ENCODE results near the gene PTPRD. TPM values are rescaled to one million over a fixed set of nuclear protein-coding genes. Genes with fewer than 3 reads are reported as not detected.

The PTPRD gene
- total RNA-seq, 2 experiments from 2014 or later: not detected

GRCh38 chr9:8782237-8782636 lies 1830.6 kb downstream of the PTPRD start:
- Mint-ChIP-seq H3K4me1 (ENCODE audit: low read depth) (no peaks in the 10 kb centered on the region), H3K4me3 (no peak overlapping the region), H3K27me3 (ENCODE audit: low read depth) (no peaks in the 10 kb centered on the region), H3K27ac (no peak overlapping the region), H3K9me3 (no peaks in the 10 kb centered on the region), H3K36me3 (ENCODE audit: low read depth) (no peaks in the 10 kb centered on the region)
- intact Hi-C loops (cut with micrococcal nuclease): no loop called here
- CTCF ChIA-PET: interaction anchor here (0.5 kb wide), 1 partner anchor 1160 kb away, joined by 3 read pairs; no protein-coding TSS in a partner anchor
- DNase-seq: no peak

- no peak for DNase-seq
- H3K4me3 Mint-ChIP-seq: no peak overlapping the region
- no peak overlapping the region for H3K27ac Mint-ChIP-seq
- no peaks in the 10 kb centered on the region for H3K9me3 Mint-ChIP-seq
- H3K4me1 Mint-ChIP-seq (ENCODE audit: low read depth): no peaks in the 10 kb centered on the region
- H3K27me3 Mint-ChIP-seq (ENCODE audit: low read depth): no peaks in the 10 kb centered on the region
- H3K36me3 Mint-ChIP-seq (ENCODE audit: low read depth): no peaks in the 10 kb centered on the region
- CTCF ChIA-PET: interaction anchor here (0.5 kb wide), 1 partner anchor 1161 kb away, joined by 3 read pairs; no protein-coding TSS in a partner anchor
- intact Hi-C loops (cut with micrococcal nuclease): no loop called here
Observed at GRCh38 chr9:8781458-8781857, 1831.3 kb downstream of the PTPRD start.

GRCh38 chr9:8780386-8780785 lies 1832.4 kb downstream of the PTPRD start:
- Mint-ChIP-seq H3K4me1 (ENCODE audit: low read depth) (no peaks in the 10 kb centered on the region), H3K4me3 (no peak overlapping the region), H3K27ac (no peak overlapping the region), H3K27me3 (ENCODE audit: low read depth) (no peaks in the 10 kb centered on the region), H3K36me3 (ENCODE audit: low read depth) (no peaks in the 10 kb centered on the region), H3K9me3 (no peaks in the 10 kb centered on the region)
- intact Hi-C loops (cut with micrococcal nuclease): no loop called here
- DNase-seq: no peak
- CTCF ChIA-PET: no interaction called here

GRCh38 chr9:8779478-8779877 lies 1833.3 kb downstream of the PTPRD start:
- Mint-ChIP-seq H3K27ac (no peak overlapping the region), H3K27me3 (ENCODE audit: low read depth) (no peaks in the 10 kb centered on the region), H3K36me3 (ENCODE audit: low read depth) (no peaks in the 10 kb centered on the region), H3K4me1 (ENCODE audit: low read depth) (no peaks in the 10 kb centered on the region), H3K9me3 (no peaks in the 10 kb centered on the region), H3K4me3 (no peak overlapping the region)
- intact Hi-C loops (cut with micrococcal nuclease): no loop called here
- no peak for DNase-seq
- CTCF ChIA-PET: no interaction called here

DNA sequence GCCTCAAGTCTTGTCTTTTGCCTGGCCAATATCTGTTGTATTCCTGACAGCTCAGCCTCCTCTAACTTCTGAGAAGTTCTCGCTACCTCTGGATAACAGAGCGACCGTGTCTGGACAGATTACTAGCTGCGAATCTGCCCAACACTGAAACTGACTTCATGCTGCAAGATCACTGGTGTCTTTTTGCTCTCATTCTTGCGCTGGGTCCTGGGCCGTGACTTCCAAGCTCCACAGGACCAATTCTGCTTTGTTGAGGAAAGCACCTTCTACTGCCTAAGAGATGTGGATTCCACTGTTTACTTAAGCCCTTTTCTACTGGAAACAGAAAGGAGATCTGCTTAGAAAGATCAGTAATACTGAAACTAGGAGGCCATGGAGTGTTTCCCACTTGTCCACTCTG lies 1834.4 kb downstream of the PTPRD start:
- Mint-ChIP-seq H3K27ac (no peak overlapping the region), H3K36me3 (ENCODE audit: low read depth) (no peaks in the 10 kb centered on the region), H3K4me3 (no peak overlapping the region), H3K9me3 (no peaks in the 10 kb centered on the region), H3K4me1 (ENCODE audit: low read depth) (no peaks in the 10 kb centered on the region), H3K27me3 (ENCODE audit: low read depth) (no peaks in the 10 kb centered on the region)
- CTCF ChIA-PET: no interaction called here
- intact Hi-C loops (cut with micrococcal nuclease): no loop called here
- DNase-seq: no peak

DNA sequence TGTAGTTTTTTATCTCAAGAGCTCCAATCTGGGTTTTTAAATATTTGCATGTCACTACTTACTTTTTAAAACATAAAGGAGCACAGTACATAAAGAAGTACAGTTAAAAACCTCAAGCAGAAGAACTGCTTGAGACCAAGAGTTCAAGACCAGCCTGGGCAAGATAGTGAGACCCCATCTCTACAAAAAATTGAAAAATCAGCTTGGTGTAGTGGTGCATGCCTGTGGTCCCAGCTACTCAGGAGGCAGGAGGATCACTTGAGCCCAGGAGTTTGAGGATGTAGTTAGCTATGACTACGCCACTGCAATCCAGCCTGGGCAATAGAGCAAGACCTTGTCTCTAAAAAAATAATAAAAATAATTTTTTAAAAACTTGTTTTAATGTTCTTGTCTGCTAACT lies 1840.5 kb downstream of the PTPRD start:
- no peak overlapping the region for H3K27ac Mint-ChIP-seq
- H3K36me3 Mint-ChIP-seq (ENCODE audit: low read depth): no peaks in the 10 kb centered on the region
- intact Hi-C loops (cut with micrococcal nuclease): no loop called here
- DNase-seq: no peak
- H3K27me3 Mint-ChIP-seq (ENCODE audit: low read depth): no peaks in the 10 kb centered on the region
- no peaks in the 10 kb centered on the region for H3K4me1 Mint-ChIP-seq (ENCODE audit: low read depth)
- H3K4me3 Mint-ChIP-seq: no peak overlapping the region
- CTCF ChIA-PET: interaction anchor here (0.7 kb wide), 1 partner anchor 305 kb away, joined by 3 read pairs; no protein-coding TSS in a partner anchor
- H3K9me3 Mint-ChIP-seq: no peaks in the 10 kb centered on the region

DNA sequence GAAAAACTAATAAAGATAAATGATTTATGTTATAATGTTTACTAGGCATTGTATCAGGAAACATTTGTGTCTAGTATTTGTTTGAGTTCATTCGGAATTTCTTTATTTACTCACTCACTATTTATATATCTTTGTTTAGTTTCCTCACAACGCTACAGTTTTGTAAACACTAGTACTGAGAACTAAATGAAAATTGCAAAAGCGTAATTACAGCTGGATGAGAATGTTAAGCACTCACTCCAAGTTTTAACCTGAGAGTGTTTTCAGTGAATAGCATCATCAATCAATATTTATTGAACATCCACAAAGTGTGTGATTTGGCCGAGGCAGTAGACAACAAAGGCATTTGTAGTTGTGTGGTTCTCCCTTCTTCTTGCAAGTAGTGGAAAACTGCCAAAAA lies 1843.6 kb downstream of the PTPRD start:
- Mint-ChIP-seq H3K9me3 (no peaks in the 10 kb centered on the region), H3K27me3 (ENCODE audit: low read depth) (no peaks in the 10 kb centered on the region), H3K4me3 (no peak overlapping the region), H3K27ac (no peak overlapping the region), H3K36me3 (ENCODE audit: low read depth) (no peaks in the 10 kb centered on the region), H3K4me1 (ENCODE audit: low read depth) (no peaks in the 10 kb centered on the region)
- intact Hi-C loops (cut with micrococcal nuclease): no loop called here
- DNase-seq: no peak
- CTCF ChIA-PET: no interaction called here

- no peaks in the 10 kb centered on the region for H3K36me3 Mint-ChIP-seq (ENCODE audit: low read depth)
- intact Hi-C loops (cut with micrococcal nuclease): no loop called here
- no peak for DNase-seq
- H3K27ac Mint-ChIP-seq: no peak overlapping the region
- CTCF ChIA-PET: no interaction called here
- H3K27me3 Mint-ChIP-seq (ENCODE audit: low read depth): no peaks in the 10 kb centered on the region
- no peaks in the 10 kb centered on the region for H3K4me1 Mint-ChIP-seq (ENCODE audit: low read depth)
- no peaks in the 10 kb centered on the region for H3K9me3 Mint-ChIP-seq
- no peak overlapping the region for H3K4me3 Mint-ChIP-seq
Observed at GRCh38 chr9:8766096-8766495, 1846.7 kb downstream of the PTPRD start.

- CTCF ChIA-PET: no interaction called here
- no peaks in the 10 kb centered on the region for H3K4me1 Mint-ChIP-seq (ENCODE audit: low read depth)
- no peak for DNase-seq
- no peaks in the 10 kb centered on the region for H3K9me3 Mint-ChIP-seq
- no peak overlapping the region for H3K27ac Mint-ChIP-seq
- H3K4me3 Mint-ChIP-seq: no peak overlapping the region
- H3K36me3 Mint-ChIP-seq (ENCODE audit: low read depth): no peaks in the 10 kb centered on the region
- intact Hi-C loops (cut with micrococcal nuclease): no loop called here
- no peaks in the 10 kb centered on the region for H3K27me3 Mint-ChIP-seq (ENCODE audit: low read depth)
Observed at GRCh38 chr9:8764051-8764450, 1848.8 kb downstream of the PTPRD start.

- Mint-ChIP-seq H3K9me3 (no peaks in the 10 kb centered on the region), H3K4me1 (ENCODE audit: low read depth) (no peaks in the 10 kb centered on the region), H3K4me3 (no peak overlapping the region), H3K27ac (no peak overlapping the region), H3K36me3 (ENCODE audit: low read depth) (no peaks in the 10 kb centered on the region), H3K27me3 (ENCODE audit: low read depth) (no peaks in the 10 kb centered on the region)
- CTCF ChIA-PET: interaction anchor here (0.6 kb wide), 1 partner anchor 140 kb away, joined by 5 read pairs; no protein-coding TSS in a partner anchor
- DNase-seq: no peak
- intact Hi-C loops (cut with micrococcal nuclease): no loop called here
Observed at GRCh38 chr9:8762479-8763085, 1850.2 kb downstream of the PTPRD start.

DNA sequence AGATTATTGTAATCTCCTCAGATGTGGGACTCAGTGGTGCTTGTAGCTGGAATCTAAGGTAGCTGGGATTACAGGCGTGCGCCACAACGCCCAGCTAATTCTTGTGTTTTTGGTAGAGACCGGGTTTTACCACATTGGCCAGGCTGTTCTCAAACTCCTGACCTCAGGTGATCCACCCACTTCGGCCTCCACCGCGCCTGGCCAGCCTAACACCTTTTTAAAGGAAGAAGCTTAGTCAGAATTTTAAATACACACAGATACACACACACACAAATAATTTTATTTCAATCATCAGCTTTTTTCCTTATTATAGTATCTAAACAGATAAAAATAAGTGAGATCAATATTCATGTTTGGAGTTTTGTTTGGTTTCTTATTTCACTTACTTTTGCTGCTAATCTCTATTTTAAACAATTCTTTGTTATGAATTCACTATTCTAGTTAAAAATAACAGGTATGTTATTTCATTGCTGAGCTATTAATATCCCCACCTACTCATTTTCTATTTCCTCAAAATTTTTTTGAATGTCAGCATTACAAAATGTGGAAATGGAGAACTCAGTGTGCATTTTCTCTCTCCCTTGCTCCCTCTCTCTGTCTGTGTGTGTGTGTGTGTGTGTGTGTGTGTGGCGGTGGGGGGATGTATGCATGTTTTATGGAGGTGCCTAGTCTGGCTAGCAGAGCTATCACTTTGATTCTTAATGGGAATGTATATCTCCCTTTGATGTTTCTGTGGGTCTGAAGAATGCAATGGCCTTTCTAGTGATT lies 1852.6 kb downstream of the PTPRD start:
- Mint-ChIP-seq H3K9me3 (no peaks in the 10 kb centered on the region), H3K36me3 (ENCODE audit: low read depth) (no peaks in the 10 kb centered on the region), H3K27ac (no peak overlapping the region), H3K4me3 (no peak overlapping the region), H3K4me1 (ENCODE audit: low read depth) (no peaks in the 10 kb centered on the region), H3K27me3 (ENCODE audit: low read depth) (no peaks in the 10 kb centered on the region)
- no peak for DNase-seq
- CTCF ChIA-PET: interaction anchor here (0.7 kb wide), 1 partner anchor 24 kb away, joined by 3 read pairs; no protein-coding TSS in a partner anchor
- intact Hi-C loops (cut with micrococcal nuclease): no loop called here

DNA sequence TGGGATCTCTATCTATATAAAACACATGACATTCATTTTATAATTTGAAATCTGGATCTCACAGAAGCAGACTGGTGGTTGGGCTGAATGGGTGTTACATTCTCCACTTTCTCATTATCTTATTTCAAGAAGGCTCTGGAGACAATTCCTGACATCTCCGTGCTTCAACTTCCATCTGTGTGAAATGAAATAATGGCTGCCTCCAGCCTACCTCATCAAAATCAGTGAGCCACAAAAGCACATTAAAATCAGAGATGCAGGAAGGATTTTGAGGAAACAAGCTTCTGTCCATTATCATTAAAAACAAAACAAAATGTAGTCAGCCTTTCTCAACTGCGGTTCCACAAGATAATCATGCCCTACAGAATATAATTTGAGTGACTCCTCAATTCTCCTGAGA lies 1854.9 kb downstream of the PTPRD start:
- no peaks in the 10 kb centered on the region for H3K27me3 Mint-ChIP-seq (ENCODE audit: low read depth)
- no peaks in the 10 kb centered on the region for H3K36me3 Mint-ChIP-seq (ENCODE audit: low read depth)
- no peaks in the 10 kb centered on the region for H3K4me1 Mint-ChIP-seq (ENCODE audit: low read depth)
- H3K27ac Mint-ChIP-seq: no peak overlapping the region
- no peak for DNase-seq
- CTCF ChIA-PET: interaction anchor here (0.6 kb wide), 1 partner anchor 150 kb away, joined by 3 read pairs; no protein-coding TSS in a partner anchor
- H3K4me3 Mint-ChIP-seq: no peak overlapping the region
- H3K9me3 Mint-ChIP-seq: no peaks in the 10 kb centered on the region
- intact Hi-C loops (cut with micrococcal nuclease): no loop called here

DNA sequence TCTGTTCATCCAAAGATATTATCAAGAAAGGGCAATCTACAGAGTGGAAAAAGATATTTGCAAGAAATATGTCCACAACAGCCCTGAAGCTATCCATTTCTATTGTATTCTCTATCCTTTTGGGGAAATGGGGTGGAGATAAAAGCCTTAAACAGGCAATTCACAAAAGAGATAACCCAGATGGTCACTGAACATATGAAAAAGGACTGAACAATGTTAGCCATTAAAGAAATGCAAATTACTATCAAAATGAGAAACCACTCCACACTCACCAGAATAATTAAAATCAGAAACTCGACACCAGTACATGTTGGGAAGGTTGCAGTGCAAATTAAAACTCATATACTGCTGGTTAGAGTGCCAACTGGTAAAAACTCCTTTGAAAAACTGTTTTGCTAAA lies 1858.1 kb downstream of the PTPRD start:
- DNase-seq: no peak
- intact Hi-C loops (cut with micrococcal nuclease): no loop called here
- H3K9me3 Mint-ChIP-seq: no peaks in the 10 kb centered on the region
- no peak overlapping the region for H3K27ac Mint-ChIP-seq
- no peaks in the 10 kb centered on the region for H3K4me1 Mint-ChIP-seq (ENCODE audit: low read depth)
- H3K36me3 Mint-ChIP-seq (ENCODE audit: low read depth): no peaks in the 10 kb centered on the region
- no peak overlapping the region for H3K4me3 Mint-ChIP-seq
- CTCF ChIA-PET: no interaction called here
- peaks cover 2% of the 10 kb centered on the region for H3K27me3 Mint-ChIP-seq (ENCODE audit: low read depth)

Measured in activated naive CD4-positive, alpha-beta T cell treated with anti-CD3 and anti-CD28 coated beads for 36 hours (primary cell).